Measurements from ENCODE around the gene RNF214.

Gene RNF214

DNA sequence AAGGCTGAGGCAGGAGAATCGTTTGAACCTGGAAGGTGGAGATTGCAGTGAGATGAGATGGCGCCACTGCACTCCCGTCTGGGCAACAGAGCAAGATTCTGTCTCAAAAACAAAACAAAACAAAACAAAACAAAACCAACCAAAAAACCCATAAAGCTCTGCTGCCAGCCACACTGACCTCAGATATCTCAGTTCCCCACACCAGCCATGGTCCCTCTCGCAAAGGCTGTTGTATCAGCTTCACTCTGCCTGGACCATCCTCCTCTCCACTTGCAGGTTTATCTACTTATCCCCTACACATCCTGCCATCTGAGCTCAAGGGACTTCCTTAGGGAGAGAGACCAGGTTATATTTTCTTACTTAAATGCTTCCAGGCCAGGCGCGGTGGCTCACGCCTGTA is 69.8 kb downstream of the RNF214 start:
- Histone ChIP-seq H3K79me2 (ENCODE audit: low read length) (no peaks in the 10 kb centered on the region), H4K20me1 (ENCODE audit: insufficient read depth, low read length) (no peaks in the 10 kb centered on the region), H3K4me3 (ENCODE audit: low read length) (no peak overlapping the region), H3K9me3 (ENCODE audit: insufficient read depth, low read length) (no peaks in the 10 kb centered on the region), H2AFZ (ENCODE audit: low read depth, low read length) (no peak overlapping the region), H3K27ac (ENCODE audit: low read length) (no peak overlapping the region), H3K36me3 (replicated peaks; ENCODE audit: low read depth, low read length) (no peaks in the 10 kb centered on the region), H3K4me1 (ENCODE audit: low read length) (peaks cover 21% of the 10 kb centered on the region), H3K4me2 (ENCODE audit: low read length) (no peak overlapping the region), H3K27me3 (ENCODE audit: low read depth, low read length) (no peaks in the 10 kb centered on the region; the same call in 1 of the 2 replicates), H3K9ac (ENCODE audit: low read length) (no peak overlapping the region)
- no peak for TF ChIP-seq EZH2phosphoT487 (IDR thresholded peaks at IDR 0.05; ENCODE audit: low read depth)
- TF ChIP-seq, protein P1, sequence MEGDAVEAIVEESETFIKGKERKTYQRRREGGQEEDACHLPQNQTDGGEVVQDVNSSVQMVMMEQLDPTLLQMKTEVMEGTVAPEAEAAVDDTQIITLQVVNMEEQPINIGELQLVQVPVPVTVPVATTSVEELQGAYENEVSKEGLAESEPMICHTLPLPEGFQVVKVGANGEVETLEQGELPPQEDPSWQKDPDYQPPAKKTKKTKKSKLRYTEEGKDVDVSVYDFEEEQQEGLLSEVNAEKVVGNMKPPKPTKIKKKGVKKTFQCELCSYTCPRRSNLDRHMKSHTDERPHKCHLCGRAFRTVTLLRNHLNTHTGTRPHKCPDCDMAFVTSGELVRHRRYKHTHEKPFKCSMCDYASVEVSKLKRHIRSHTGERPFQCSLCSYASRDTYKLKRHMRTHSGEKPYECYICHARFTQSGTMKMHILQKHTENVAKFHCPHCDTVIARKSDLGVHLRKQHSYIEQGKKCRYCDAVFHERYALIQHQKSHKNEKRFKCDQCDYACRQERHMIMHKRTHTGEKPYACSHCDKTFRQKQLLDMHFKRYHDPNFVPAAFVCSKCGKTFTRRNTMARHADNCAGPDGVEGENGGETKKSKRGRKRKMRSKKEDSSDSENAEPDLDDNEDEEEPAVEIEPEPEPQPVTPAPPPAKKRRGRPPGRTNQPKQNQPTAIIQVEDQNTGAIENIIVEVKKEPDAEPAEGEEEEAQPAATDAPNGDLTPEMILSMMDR (IDR thresholded peaks at IDR 0.05; ENCODE audit: low read depth, low read length) = no peak

DNA sequence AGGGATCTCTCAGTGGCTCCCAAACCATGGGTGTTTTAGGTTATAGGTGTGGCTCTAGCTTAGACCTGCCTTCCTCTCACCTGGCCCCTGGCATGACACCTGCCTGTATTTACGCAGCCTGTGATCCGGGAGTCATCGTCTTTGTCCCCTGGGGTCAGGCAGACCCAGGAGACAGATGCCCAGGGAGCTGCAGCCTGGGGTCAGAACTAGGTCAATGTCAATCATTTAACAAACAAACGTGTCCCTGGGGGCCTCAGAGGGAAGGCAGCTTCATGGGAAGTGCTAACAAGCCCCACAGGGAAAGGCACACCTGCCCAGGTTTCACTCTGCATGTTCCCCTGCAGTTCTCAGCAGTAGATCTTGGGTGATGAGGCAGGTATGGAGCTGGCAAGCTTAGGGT is 70.6 kb downstream of the RNF214 start:
- H3K36me3 ChIP-seq (replicated peaks; ENCODE audit: low read depth, low read length) = no peaks in the 10 kb centered on the region
- no peak overlapping the region for H3K4me2 ChIP-seq (ENCODE audit: low read length)
- no peak overlapping the region for H3K4me3 ChIP-seq (ENCODE audit: low read length)
- H3K79me2 ChIP-seq (ENCODE audit: low read length) = no peaks in the 10 kb centered on the region
- H2AFZ ChIP-seq (ENCODE audit: low read depth, low read length) = no peak overlapping the region
- no peak overlapping the region for H3K27ac ChIP-seq (ENCODE audit: low read length)
- H4K20me1 ChIP-seq (ENCODE audit: insufficient read depth, low read length) = no peaks in the 10 kb centered on the region
- TF ChIP-seq, protein P1 (IDR thresholded peaks at IDR 0.05; ENCODE audit: low read depth, low read length) = no peak
- no peak for TF ChIP-seq EZH2phosphoT487 (IDR thresholded peaks at IDR 0.05; ENCODE audit: low read depth)
- no peak overlapping the region for H3K9ac ChIP-seq (ENCODE audit: low read length)
- peaks cover 21% of the 10 kb centered on the region for H3K4me1 ChIP-seq (ENCODE audit: low read length)
- H3K27me3 ChIP-seq (ENCODE audit: low read depth, low read length) = no peaks in the 10 kb centered on the region; the same call in 1 of the 2 replicates
- H3K9me3 ChIP-seq (ENCODE audit: insufficient read depth, low read length) = no peaks in the 10 kb centered on the region

DNA sequence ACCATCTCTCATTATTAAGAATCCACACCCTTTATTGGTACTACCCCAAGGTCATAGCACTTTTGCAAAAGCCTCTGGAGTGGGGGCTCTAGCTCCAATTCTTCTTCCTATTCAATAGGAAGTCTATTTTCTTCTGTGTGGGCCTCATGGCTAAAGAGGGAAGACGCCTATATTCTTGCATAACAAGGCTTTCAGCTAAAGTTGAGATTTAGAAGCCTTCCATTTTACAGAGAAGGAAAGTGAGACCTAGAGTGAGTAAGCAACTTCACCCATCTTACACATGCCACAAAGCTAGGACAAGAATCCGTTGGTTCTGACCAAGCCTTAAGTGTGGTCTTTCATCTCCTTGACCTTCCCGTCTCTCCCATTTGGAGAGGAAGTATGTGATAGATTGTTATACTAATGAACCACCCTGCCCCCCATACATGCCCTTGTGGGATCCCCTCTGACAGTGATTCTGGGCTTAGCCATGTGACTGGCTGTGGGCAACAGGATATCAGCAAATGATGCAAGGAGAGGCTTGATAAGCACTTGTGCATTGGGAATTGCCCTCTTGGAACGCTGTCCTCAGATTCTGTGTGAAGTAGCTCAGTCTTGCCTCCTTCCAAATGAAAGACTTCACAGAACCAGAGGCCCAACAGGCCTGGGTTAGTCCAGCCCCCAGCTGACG is 71.3 kb downstream of the RNF214 start:
- Histone ChIP-seq H3K4me1 (ENCODE audit: low read length) (peaks cover 21% of the 10 kb centered on the region), H3K27ac (ENCODE audit: low read length) (no peak overlapping the region), H4K20me1 (ENCODE audit: insufficient read depth, low read length) (no peaks in the 10 kb centered on the region), H3K27me3 (ENCODE audit: low read depth, low read length) (no peaks in the 10 kb centered on the region; the same call in 1 of the 2 replicates), H3K4me2 (ENCODE audit: low read length) (no peak overlapping the region), H3K9me3 (ENCODE audit: insufficient read depth, low read length) (no peaks in the 10 kb centered on the region), H2AFZ (ENCODE audit: low read depth, low read length) (no peak overlapping the region), H3K36me3 (replicated peaks; ENCODE audit: low read depth, low read length) (no peaks in the 10 kb centered on the region), H3K9ac (ENCODE audit: low read length) (no peak overlapping the region), H3K4me3 (ENCODE audit: low read length) (no peak overlapping the region), H3K79me2 (ENCODE audit: low read length) (no peaks in the 10 kb centered on the region)
- TF ChIP-seq EZH2phosphoT487 (IDR thresholded peaks at IDR 0.05; ENCODE audit: low read depth) = no peak
- TF ChIP-seq, protein P1 (IDR thresholded peaks at IDR 0.05; ENCODE audit: low read depth, low read length) = no peak

DNA sequence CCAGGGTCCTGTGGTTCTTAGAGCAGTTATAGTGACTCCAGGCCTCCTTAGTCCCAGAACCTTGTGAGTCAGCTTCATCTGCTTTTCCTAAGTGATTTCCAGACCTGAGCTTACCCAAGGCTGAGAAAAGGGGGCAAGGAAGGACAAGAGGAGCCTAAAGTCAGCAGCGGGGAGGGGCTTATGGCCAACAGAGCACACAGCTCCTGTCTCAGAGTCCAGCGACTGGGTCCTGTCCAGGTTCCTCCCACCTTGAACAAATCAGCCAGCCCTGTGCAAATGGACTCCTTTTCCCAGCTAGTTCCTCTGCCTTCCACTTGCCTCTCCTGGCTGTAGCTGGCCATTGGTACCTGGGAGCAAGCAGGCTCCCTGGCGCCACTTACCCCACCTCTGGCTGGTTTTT is 72.7 kb downstream of the RNF214 start:
- H4K20me1 ChIP-seq (ENCODE audit: insufficient read depth, low read length) = no peaks in the 10 kb centered on the region

More for the DNA sequence above, 72.7 kb downstream of the RNF214 start:
- H3K27ac ChIP-seq (ENCODE audit: low read length) = no peak overlapping the region
- no peaks in the 10 kb centered on the region for H3K36me3 ChIP-seq (replicated peaks; ENCODE audit: low read depth, low read length)
- H3K4me3 ChIP-seq (ENCODE audit: low read length) = no peak overlapping the region
- no peak overlapping the region for H3K9ac ChIP-seq (ENCODE audit: low read length)
- H2AFZ ChIP-seq (ENCODE audit: low read depth, low read length) = no peak overlapping the region
- H3K9me3 ChIP-seq (ENCODE audit: insufficient read depth, low read length) = no peaks in the 10 kb centered on the region
- TF ChIP-seq, protein P1 (IDR thresholded peaks at IDR 0.05; ENCODE audit: low read depth, low read length) = no peak
- TF ChIP-seq EZH2phosphoT487 (IDR thresholded peaks at IDR 0.05; ENCODE audit: low read depth) = no peak
- H3K27me3 ChIP-seq (ENCODE audit: low read depth, low read length) = peaks cover 7% of the 10 kb centered on the region
- H3K79me2 ChIP-seq (ENCODE audit: low read length) = no peaks in the 10 kb centered on the region
- H3K4me1 ChIP-seq (ENCODE audit: low read length) = peaks cover 8% of the 10 kb centered on the region
- no peak overlapping the region for H3K4me2 ChIP-seq (ENCODE audit: low read length)
